ENCODE measurements around the gene ARID5B.
"Not testable (repeated sequence)": the region's sequence is repeated elsewhere in the genome, so short reads cannot be mapped to it uniquely, and the experiment has no call there.

Gene ARID5B

GRCh38 chr10:62025901-62026879 is 124.7 kb downstream of the ARID5B start:
- Histone ChIP-seq H3K36me3 (ENCODE audit: insufficient read depth) (no peaks in the 10 kb centered on the region), H3K4me2 (no peak overlapping the region), H3K4me1 (ENCODE audit: low read depth, poor library complexity, severe bottlenecking) (no peaks in the 10 kb centered on the region), H3K79me2 (ENCODE audit: insufficient read depth, low read depth) (no peaks in the 10 kb centered on the region), H3K9ac (no peak overlapping the region), H2AFZ (ENCODE audit: low read depth) (no peak overlapping the region), H3K4me3 (IDR thresholded peaks at IDR 0.05; ENCODE audit: insufficient read depth, low read depth, low read length) (no peak overlapping the region), H3K27me3 (ENCODE audit: insufficient read depth, low read depth) (no peaks in the 10 kb centered on the region), H3K27ac (no peak overlapping the region), H4K20me1 (ENCODE audit: insufficient read depth) (no peaks in the 10 kb centered on the region)
- TF ChIP-seq CTCF (conservative IDR thresholded peaks at IDR 0.05; ENCODE audit: low read depth, low read length), result no peak

GRCh38 chr10:62027841-62028501 is 126.5 kb downstream of the ARID5B start:
- Histone ChIP-seq H3K4me2 (no peak overlapping the region), H3K27me3 (ENCODE audit: insufficient read depth, low read depth) (no peaks in the 10 kb centered on the region), H3K4me1 (ENCODE audit: low read depth, poor library complexity, severe bottlenecking) (no peaks in the 10 kb centered on the region), H4K20me1 (ENCODE audit: insufficient read depth) (no peaks in the 10 kb centered on the region), H3K79me2 (ENCODE audit: insufficient read depth, low read depth) (no peaks in the 10 kb centered on the region), H3K27ac (no peak overlapping the region), H3K9ac (no peak overlapping the region), H3K4me3 (IDR thresholded peaks at IDR 0.05; ENCODE audit: insufficient read depth, low read depth, low read length) (no peak overlapping the region), H2AFZ (ENCODE audit: low read depth) (no peak overlapping the region), H3K36me3 (ENCODE audit: insufficient read depth) (no peaks in the 10 kb centered on the region)
- TF ChIP-seq CTCF (conservative IDR thresholded peaks at IDR 0.05; ENCODE audit: low read depth, low read length), result no peak

- not testable (repeated sequence) for H3K4me3 ChIP-seq (IDR thresholded peaks at IDR 0.05; ENCODE audit: insufficient read depth, low read depth, low read length); H3K27me3 ChIP-seq (ENCODE audit: insufficient read depth, low read depth); H3K27ac ChIP-seq; H2AFZ ChIP-seq (ENCODE audit: low read depth); H3K4me2 ChIP-seq; H3K79me2 ChIP-seq (ENCODE audit: insufficient read depth, low read depth); H3K9ac ChIP-seq; H4K20me1 ChIP-seq (ENCODE audit: insufficient read depth); H3K36me3 ChIP-seq (ENCODE audit: insufficient read depth); H3K4me1 ChIP-seq (ENCODE audit: low read depth, poor library complexity, severe bottlenecking)
These were observed 127.0 kb downstream of the ARID5B start for GRCh38 chr10:62028502-62028842.

- H3K4me1 ChIP-seq (ENCODE audit: low read depth, poor library complexity, severe bottlenecking), result no peaks in the 10 kb centered on the region
- no peak overlapping the region for H3K4me2 ChIP-seq
These were observed 127.9 kb downstream of the ARID5B start for GRCh38 chr10:62029401-62029800.

More at GRCh38 chr10:62029401-62029800, 127.9 kb downstream of the ARID5B start:
- Histone ChIP-seq H3K4me3 (IDR thresholded peaks at IDR 0.05; ENCODE audit: insufficient read depth, low read depth, low read length) (no peak overlapping the region), H2AFZ (ENCODE audit: low read depth) (no peak overlapping the region), H3K36me3 (ENCODE audit: insufficient read depth) (no peaks in the 10 kb centered on the region), H3K9ac (no peak overlapping the region), H4K20me1 (ENCODE audit: insufficient read depth) (no peaks in the 10 kb centered on the region), H3K79me2 (ENCODE audit: insufficient read depth, low read depth) (no peaks in the 10 kb centered on the region), H3K27me3 (ENCODE audit: insufficient read depth, low read depth) (no peaks in the 10 kb centered on the region), H3K27ac (no peak overlapping the region)
- TF ChIP-seq CTCF (conservative IDR thresholded peaks at IDR 0.05; ENCODE audit: low read depth, low read length), result no peak
